Activated naive CD4-positive, alpha-beta T cell treated with anti-CD3 and anti-CD28 coated beads, Interleukin-2, amount 50 U/mL, for 16 hours (primary cell): ENCODE data around the gene PPP1R37.
A peak's percentile ranks its signal among the peaks of the same experiment; 100 is the strongest.

Source experiments
- DNase-seq: peaks from one replicate; pipeline ENCODE4 v3.0.0-alpha.2; 2020

PPP1R37 gene

DNA sequence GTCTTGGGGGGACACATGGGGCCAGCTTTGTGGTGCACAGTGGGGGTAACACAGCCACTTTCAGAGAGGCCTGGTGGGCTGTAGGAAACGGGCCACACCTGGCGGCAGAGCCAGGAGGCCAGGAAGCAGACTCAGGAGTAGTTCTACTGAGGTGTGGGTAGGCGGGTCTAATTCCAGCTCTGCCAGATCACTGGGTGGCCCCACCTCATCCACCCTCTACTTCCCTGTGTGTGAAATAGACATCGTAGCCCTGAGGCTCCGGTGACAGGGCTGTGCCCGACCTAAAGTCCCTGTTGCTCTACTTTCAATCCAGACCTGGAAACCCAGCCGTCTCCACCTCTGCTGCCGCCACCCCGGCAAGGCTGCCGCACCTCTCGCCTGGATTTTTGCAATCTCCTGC, 63.8 kb downstream of the PPP1R37 start:
- DNase-seq, result no peak

DNA sequence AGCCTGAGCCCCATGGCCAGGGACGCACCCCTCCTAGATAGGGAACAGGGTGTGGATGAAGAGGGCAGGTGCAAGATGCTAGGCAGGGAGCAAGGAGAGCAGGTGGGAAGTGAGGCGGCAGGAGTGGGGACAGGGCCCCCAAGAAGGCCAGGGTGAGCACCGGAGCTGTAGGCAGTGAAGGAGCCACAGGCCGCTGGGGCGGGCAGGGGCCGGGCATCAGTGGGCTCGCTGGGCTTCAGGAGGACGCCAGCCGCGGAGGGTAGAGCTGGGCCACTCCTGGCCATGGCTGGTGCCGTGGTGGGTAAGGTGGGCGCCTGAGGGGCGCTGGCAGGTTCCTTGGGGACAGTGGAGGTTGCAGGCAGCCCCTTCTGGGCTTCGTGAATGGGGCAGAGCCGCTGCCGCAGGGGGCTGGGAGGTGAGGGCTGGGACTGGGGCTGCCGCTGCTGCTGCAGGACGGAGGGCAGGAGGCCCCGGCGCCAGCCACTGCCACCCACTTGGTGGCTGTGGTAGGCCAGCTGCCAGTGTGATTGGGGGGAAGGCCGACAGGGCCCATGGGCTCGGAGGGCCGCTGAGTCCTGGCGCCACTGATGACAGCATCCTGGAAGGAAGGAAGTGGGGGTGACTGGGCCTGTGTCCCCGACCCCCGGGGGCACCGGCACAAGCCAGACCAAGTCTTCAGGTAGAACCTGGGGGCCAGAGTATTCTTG, 65.7 kb downstream of the PPP1R37 start:
- DNase-seq, result no peak

DNA sequence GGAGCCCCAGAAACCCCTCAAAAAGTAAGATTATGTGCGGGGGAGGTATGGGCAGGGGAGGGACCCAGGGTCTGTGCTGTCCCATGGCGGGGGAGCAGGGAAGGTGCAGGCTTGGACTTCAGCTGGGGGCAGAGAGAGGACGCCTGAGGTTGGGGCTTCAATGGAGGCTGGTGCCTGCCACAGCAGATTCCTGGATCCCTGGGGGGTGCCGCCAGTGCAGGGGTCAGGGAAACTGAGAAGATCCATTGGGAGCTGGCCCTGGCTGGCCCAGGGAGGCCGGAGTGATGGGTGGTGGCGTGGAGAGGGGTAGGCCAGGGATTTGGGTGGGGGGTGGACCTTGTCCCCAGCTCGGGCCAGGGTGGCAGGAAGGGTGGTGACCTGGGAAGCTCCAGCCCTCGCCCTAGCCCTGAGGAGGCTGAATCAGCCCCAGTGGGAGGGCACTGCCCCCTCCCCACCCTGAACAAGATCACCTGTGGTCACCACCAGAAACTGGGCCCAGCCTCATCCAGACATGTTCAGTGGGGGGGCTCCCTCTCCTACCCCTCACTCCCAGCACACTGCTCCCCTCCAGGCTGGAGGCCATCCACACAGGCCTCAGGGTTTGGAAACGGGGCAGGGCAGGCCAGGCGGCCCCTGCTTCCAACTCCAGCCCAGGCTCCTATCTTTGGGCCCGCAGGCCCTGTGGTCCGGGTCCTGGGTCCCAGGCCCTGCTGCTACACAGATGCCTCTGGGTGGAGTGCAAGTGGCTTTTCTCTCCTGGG, 66.4 kb downstream of the PPP1R37 start:
- DNase-seq, result no peak

DNA sequence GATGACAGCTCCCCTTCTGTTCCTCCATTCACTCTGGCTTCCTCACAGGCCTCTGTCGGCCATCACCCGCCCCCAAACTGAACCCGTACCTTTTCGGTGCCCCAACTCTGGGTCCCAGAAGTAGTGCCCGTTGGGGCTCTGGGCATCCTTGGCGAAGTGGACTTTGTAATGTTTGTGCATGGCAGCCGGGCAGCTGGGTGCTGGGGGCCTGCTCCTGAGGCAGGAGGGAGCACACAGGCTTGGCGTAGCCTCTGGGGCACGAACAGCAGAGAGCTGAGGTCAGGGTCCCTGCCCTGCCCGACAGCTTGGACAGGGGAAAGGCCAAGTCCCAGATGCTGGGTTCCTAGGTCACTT, 67.0 kb downstream of the PPP1R37 start:
- no peak for DNase-seq

DNA sequence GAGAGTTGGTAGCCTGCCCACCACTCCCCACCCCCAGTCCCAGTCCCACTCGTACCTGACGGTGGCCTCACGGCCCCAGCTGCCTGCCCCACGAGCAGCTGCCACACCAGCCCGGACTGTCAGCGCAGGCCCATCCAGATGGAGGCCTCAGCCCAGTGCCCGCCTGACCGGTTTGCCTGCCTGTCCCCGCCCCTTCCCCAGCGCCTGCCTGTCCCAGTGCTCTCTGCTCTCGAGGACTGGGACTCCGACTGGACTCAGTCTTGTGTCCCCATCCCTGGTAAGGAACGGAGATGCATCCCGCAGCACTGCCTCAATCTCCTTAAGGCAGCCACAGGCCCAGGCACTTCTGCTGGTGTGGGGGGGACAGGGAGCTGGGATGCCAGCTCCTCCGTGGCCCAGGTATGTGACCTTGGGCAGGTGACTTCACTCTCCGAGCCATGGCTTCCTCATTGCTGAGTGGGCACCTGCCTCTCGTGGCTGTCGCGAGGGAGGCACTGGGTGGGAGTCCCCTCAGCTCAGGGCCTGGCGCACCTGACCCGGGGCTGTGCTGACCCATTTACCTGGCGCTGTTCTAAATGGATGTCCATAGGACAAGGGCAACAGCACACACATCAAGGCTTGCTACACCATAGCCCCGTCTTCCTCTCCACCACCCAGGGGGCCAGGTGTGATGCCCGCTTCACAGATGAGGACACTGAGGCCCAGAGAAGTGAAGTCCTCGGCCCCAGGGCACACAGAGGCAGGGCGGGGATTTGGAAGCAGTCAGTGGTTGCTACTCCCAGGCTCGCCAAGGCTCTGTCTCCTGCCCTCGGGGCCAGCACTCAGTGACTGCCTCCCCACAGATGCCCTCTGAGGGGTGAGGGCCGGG, 68.1 kb downstream of the PPP1R37 start, which contains the start of gene NKPD1:
TSS of gene NKPD1 (minus strand) at position 113 of the 868 bp plus-strand sequence. CDS start 832 bp downstream, outside the sequence.
- no peak for DNase-seq

DNA sequence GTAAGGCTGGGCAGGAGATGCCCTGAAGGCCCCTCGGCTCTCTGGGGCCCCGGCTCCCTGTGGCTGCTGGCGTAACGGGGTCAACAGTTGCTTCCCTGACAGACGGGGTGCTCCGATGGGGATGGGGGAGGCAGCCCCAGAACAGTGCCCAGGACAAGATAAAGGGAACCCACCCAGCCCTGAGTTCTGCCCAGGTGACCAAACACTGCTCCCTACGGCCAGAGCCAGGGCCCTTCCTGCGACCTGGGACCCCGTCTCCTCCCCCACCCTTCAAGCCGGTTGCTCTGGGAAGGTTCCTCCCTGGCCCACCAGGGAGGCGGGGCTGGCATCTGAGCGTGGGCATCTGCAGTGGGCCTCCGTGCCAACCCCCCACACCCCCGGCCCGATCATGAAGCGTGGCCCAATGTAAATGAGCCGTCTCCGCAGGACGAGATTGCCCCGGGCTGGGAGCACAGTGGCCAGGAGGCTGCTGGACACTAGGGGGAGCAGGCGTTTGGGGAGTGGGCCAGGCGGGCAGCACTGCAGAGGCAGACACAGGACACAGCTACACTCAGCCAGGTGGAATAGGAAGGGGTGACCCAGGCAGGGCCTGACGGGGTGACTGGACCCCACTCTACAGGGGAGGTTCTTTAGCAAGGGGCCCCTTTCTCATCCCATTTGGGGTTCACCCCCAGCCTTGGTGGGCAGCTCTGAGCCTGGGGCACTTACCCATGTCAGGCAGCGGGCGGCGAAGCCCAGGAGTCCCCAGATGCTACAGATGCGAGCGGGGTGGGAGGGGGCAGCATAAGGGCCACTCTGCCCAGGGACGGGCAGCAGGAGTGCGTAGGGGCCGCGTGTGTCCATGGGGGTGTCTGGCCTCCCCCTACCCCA, 69.0 kb downstream of the PPP1R37 start:
- DNase-seq, result no peak

DNA sequence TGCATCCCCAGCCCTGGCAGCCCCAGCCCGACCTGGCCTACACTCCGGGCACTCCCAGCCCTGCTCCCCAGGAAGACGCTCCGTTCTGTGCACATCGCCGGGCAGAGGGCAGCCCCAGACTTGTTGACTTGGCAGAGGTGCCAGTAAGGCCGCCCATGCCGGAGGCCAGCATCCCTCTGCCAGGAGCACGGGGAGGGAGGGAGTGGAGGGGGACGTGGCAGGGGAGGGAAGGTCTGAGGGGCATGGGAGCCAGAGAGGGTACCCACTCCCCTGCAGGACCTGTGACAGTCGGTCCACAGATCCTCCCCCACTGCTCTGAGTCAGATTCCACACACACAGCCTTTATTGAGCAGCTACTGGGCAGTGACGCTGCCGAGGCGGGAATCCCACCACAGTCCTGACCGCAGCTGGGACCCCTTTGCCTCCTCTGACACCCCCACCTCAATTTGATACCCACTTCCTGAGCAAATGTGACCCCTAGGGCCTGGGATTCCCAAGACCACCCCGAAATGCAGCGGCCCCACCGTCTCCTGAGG, 69.7 kb downstream of the PPP1R37 start:
- no peak for DNase-seq

DNA sequence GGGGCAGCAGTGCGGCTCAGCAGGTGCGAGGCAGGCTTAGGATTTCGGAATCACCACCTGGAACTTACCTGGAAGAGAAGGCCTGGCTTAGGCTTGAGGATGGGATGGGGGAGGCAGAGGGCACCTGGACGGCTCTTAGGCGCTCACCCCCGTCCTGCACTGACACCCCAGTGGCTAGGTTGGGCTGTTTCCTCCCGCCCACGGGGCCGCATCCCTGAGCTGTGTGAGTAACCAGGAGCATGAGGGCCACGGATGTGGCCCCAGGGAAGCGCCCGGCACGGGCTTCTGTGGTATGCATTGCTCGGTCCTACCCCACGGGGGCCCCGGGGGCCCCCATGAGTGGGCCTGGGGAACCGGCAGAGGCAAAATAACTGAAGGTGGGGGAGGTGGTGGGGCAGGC, 70.2 kb downstream of the PPP1R37 start:
- no peak for DNase-seq

DNA sequence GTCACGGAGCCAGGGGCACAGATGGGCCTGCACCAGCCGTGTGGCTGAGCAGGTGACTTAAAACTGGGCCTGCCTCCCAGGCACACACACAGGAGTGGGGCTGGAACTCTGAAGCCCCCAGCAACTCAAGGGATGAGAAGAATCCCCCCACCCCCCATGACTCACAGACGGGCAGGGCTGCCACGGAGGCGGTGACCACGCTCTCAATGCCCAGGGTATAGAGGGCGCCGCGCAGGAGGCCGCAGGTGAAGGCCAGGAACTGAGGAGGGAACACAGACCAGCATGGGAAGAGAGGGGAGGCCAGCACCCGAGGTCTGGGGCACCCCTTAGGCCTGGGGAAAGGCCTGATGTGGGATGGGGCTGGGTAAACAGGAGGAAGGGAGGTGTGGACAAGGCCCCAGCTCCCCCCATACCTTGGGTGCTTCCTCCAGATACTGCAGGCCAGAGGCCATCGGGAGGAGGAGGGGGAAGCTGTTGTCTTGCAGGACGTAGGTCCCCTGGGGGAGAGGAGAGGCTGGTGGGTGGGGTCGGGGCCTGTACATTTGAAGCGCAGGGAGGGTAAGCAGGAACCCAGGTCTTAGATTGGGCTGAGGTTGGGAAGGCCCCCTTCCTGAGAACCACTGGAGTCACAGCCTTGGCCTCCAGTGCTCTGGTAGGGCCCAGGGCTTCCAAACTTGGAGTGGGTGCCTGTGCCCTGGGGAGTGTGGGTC, 70.9 kb downstream of the PPP1R37 start:
- DNase-seq, result no peak

DNA sequence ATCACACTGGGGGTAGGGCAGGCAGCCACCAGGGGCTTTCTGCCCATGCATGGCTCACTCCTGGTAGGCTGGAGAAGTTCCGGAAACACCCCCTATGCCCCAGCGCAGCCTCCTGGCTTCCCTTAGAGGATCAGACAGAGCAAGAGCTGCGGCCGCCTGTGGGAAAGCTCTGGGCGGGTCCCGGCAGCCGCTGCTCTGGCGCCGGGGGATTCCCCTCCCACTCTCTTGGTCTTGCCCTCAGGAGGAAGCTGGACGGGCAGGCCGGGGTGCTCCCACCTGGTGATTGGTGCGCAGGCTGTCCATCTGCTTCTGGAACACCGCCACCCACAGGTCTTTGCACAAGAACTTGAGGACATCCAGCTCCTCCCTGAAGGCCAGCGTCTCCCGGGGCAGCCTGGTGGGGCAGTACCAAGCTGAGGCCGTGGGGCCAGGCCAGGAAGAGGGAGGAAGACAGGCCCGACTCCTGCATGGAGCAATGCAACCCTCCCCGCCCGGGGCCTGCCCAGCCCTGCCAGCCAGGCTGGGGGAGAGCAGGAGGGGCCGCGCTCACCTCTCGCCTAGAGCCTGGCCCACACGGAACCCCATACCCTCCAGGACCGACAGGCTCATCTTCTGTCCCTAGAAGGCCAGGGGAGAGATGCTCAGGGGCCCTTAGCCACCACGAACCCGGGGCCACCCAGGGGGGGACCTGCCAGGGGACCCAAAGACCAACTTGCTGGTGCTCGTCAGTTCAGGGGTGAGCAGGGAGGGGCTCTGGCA, 71.8 kb downstream of the PPP1R37 start:
- peak; percentile 40 for DNase-seq

DNA sequence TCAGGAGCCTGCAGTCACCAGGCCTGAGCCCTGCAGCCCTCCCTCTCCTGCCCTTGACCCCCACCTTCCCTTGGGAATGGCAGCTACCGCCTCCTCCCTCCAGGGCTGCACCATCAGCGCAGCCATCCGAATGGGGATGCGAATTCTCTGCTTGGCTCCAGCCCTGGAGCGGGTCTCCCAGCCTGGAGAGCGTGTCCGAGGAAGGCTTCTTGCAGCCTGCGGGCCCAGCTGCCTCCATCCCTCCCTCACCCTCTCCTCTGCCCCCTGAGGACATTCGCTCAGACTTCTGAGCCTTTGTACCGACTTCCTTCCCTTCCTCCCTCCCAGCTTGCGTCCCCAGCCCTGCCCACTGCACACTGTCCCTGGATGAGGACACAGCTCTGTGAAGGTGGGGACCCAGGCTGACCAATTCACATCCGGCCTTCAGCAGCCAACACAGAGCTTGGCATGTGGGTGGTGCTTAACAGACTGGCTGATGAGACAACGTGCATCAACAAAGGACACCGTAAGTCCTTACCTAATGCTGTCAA, 73.8 kb downstream of the PPP1R37 start:
- DNase-seq, result no peak

DNA sequence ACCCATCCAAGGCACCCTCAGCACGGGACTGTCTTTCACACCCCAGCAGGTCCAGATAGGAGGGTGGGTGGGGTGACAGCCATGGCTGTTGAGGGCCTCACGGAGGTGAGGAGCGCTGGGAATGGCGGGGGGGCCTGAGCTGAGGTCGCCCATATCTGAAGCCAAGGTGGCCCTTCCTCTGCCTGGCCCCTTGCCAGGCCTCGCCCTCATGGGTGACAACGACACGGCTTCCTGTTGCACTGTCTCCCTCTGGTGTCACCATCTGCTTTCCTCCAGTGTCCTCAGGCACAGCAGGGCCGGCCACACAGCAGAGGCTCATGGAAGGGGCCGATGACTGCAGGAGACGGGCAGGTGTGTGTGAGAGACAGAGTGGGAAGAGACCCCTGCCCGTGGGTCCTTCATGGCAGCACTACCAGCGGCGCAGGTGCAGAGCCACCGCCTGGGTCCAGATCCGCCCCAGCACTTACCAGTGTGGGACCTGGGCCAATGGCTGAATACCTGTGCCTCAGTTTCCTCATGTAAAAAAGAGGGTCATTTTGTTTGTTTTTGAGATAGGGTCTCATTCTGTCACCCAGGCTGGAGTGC, 75.9 kb downstream of the PPP1R37 start:
- DNase-seq, result no peak

DNA sequence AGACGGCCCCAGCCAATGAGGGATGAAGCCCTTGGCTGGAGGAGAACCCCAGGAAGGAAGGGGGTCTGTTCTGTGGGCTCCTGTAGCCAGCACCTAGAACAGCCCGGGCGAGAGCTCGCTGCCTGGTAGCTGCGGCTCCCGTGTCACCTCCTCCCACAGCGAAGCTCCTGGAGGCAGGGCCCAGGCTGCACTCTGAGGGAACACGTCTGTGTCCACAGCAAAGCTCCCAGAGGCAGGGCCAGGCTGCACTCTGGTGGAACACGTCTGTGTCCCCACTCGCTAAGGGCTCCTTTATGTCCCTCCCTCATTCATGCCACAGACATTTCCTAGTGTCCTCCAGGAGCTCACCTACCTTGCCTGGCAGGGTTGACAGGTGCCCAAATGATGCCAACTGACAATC, 76.6 kb downstream of the PPP1R37 start:
- DNase-seq, result no peak

DNA sequence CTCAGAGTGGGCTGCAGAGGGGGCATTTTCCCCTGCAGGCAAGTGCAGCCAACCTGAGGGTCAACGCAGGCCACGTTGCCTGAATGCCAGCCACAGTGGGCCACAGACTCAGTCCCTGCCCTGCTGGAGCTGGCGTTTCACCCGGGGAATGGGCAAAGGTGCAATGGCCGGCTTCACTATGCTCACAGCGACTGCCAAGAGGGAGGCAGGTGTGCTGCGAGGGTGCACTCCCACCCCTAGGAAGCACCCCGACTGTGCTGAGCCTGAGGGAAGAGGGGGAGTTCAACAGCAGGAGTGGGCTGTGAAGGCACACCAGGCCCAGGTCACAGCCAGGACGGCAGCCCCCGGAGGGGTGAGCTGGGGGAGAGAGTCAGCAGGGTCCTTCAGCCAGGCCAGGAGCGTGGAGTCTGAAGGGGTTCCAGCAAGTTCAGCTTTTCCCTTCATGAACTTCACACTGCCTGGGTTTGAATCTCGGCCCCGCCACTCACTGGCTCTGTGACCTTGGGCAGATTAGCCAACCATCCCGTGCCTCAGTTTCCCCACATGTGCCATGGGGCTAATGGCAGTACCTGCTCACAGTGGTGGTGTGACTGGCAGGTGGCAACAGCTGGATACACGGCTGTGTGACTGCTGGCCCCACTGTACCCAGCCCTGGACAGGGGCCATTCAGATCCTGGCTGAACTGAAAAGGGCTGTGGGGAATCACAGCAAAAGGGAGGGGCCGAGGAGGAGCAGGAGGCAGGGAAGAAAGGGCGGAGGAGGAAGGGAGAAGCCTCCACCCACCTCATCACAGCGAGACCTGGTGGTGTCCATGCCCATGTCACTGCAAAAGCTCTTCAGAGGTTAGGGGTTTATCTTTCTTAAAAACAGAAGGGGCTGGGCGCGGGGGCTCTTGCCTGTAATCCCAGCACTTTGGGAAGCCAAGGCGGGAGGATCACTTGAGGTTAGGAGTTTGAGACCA, 77.4 kb downstream of the PPP1R37 start:
- DNase-seq, result no peak

DNA sequence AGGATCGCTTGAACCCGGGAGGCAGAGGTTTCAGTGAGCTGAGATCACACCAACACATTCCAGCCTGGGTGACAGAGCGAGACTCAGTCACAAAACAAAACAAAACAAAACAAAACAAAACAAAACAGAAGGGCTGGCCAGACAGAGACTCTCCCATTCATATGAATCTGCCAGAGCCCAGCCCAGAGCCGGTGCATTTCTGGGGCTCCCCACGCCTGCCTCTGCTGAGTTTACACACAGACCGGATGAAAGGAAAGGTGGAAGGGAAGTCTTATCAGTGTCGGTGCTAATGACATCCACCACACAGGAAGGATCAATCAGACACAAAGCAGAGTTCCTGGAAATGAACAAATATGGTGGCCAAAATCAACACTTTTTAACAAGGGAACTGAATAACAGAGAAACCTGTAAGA, 78.2 kb downstream of the PPP1R37 start:
- no peak for DNase-seq

DNA sequence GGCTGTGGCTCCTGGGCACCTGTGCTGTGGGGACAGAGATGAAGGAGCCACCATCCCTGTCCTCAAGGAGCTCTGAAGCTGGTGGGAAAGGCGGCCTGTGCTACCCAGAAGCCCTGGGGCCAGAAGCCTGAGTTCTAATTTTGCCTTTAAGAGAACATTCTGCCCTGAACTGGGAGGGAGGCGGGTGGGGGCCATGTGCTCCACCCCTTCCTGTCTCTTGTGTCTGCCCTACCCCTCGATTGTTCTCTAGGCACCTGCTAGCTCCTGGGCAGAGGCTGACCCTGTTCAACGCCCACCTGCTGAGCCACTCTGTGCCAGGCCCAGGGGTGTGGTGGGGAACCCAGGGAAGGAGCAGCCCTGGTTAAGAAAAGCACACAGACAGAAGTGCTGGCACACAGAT, 79.2 kb downstream of the PPP1R37 start:
- DNase-seq, result no peak

DNA sequence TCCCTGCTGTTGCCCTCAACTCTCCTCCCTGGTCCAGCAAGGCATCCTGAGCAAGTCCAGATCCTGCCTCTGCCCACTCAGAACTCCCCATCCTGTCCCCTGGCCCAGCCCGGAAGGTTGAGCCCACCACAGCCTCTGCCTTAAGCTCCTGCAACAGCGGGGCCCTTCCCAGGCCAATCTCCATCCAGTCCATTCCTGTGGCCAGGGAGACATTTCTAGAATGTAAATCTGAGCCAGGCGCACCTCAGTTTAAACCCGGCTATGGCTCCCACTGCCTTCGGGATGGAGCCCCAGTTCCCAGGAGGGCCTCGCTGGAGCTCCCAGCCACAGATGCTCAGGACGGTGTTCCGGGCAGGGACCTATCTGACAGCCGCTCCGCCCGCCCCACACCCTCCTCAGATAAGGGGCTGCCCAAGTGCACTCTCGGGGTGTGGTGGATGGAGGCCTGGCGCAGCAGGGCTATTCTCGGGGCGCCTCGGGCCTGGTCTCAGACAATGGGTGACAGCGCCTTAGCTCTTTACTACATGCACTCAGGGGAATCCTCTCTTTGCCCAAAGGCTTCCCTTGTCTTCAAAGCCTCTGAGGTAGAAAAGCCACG, 79.7 kb downstream of the PPP1R37 start:
- no peak for DNase-seq

DNA sequence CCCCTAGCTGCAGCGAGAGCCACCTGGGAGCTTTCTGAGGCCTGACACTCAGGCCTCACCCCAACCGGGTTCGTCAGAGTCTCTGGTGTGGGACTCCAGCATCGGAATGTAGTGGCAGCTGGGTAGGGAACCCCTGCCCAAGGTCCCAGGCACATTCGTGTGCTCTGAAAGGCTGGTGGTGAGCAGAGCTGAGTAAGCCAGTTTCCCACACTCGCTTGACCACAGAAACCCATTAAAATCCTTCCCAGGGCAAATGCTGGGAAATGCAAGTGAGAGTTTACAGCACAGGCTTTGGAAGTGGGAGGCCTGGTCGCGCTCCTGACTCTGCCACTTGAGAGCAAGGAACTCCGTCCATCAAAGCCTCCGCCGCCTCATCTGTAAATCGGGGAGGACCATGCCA, 80.8 kb downstream of the PPP1R37 start:
- no peak for DNase-seq
